H1 (cell line): Measurements from ENCODE around the gene MYO1D.

Source experiments
- CHD7 ChIP-seq: fragments of 300-600 bp; sonication (generic); IDR thresholded peaks from 2 replicates; pipeline ENCODE4 v1.7.1; 2012; ENCODE audit warnings: low read length, moderate library complexity, mild to moderate bottlenecking, inconsistent platforms; ENCODE audit not compliant: insufficient replicate concordance
- CTCF ChIP-seq, 3 experiments: IDR thresholded peaks; 1 replicate in 2 of 3; 2 replicates in 1 of 3; pipeline versions ENCODE4 v1.5.1 to v1.6.1; 2011; ENCODE audit warnings: low read length in 3 of 3, mild to moderate bottlenecking in 3 of 3, inconsistent platforms in 2 of 3, low read depth in 1 of 3, moderate library complexity in 1 of 3; ENCODE audit not compliant: insufficient read depth in 1 of 3; ENCODE audit errors: control extremely low read depth in 1 of 3
- GABPA ChIP-seq: IDR thresholded peaks from 2 replicates; pipeline ENCODE4 v1.6.1; 2011; ENCODE audit warnings: mild to moderate bottlenecking, low read length, moderate library complexity, borderline replicate concordance; ENCODE audit not compliant: insufficient read depth
- POLR2AphosphoS5 ChIP-seq: IDR thresholded peaks from 2 replicates; pipeline ENCODE4 v1.6.1; 2011; ENCODE audit warnings: low read depth, low read length
- RBBP5 ChIP-seq: IDR thresholded peaks from 2 replicates; pipeline ENCODE4 v1.7.1; 2012; ENCODE audit warnings: low read depth, mild to moderate bottlenecking, inconsistent platforms, low read length, moderate library complexity, borderline replicate concordance

GRCh38 chr17:32855620-32856019 is 21.3 kb downstream of the MYO1D start:
- TF ChIP-seq CHD7: no peak
- no peak for TF ChIP-seq RBBP5
- no peak for TF ChIP-seq GABPA
- no peak for TF ChIP-seq POLR2AphosphoS5
- TF ChIP-seq CTCF (IDR thresholded peaks at IDR 0.05; ENCODE audit: control extremely low read depth in 1 of 3, insufficient read depth in 1 of 3, low read depth in 1 of 3, low read length in 3 of 3): no peak
